GM06990 (cell line): ENCODE results near the gene POLR3G.
A peak's percentile ranks its signal among the peaks of the same experiment; 100 is the strongest.

Experiments used
- DNase-seq: peaks from one replicate; pipeline ENCODE4 v3.0.0-alpha.2; 2011; ENCODE audit not compliant: insufficient read length; ENCODE audit errors: extremely low read depth
- H3K27me3 ChIP-seq: replicated peaks from 2 replicates; pipeline ENCODE4 v1.6.0; 2011; ENCODE audit warnings: low read length; ENCODE audit not compliant: control insufficient read depth, insufficient read depth
- H3K36me3 ChIP-seq: 2 replicates; pipeline ENCODE4 v1.5.1; 2011; ENCODE audit warnings: low read length; ENCODE audit not compliant: control insufficient read depth, insufficient read depth
- H3K4me3 ChIP-seq: replicated peaks from 2 replicates; pipeline ENCODE4 v1.5.1; 2011; ENCODE audit warnings: low read depth, mild to moderate bottlenecking, control low read depth, low read length
- CTCF ChIP-seq: IDR thresholded peaks from 2 replicates; pipeline ENCODE4 v1.5.1; 2011; ENCODE audit warnings: low read length, control low read depth, mild to moderate bottlenecking, inconsistent platforms; ENCODE audit not compliant: insufficient read depth, poor library complexity, severe bottlenecking

POLR3G gene

GRCh38 chr5:90554358-90555006 is 79.8 kb downstream of the POLR3G start:
- no peak for DNase-seq
- H3K27me3 ChIP-seq = peaks cover 1% of the 10 kb centered on the region
- H3K4me3 ChIP-seq = no peak overlapping the region
- no peak for TF ChIP-seq CTCF
- H3K36me3 ChIP-seq = no peaks in the 10 kb centered on the region

GRCh38 chr5:90555666-90556065 is 81.0 kb downstream of the POLR3G start:
- Histone ChIP-seq H3K36me3 (no peaks in the 10 kb centered on the region), H3K4me3 (no peak overlapping the region), H3K27me3 (peaks cover 1% of the 10 kb centered on the region)
- TF ChIP-seq CTCF = no peak
- no peak for DNase-seq

- no peak for DNase-seq
- H3K4me3 ChIP-seq = no peak overlapping the region
- no peak for TF ChIP-seq CTCF
- no peaks in the 10 kb centered on the region for H3K36me3 ChIP-seq
- H3K27me3 ChIP-seq = peaks cover 1% of the 10 kb centered on the region
Observed at GRCh38 chr5:90557391-90557790, 82.7 kb downstream of the POLR3G start.

GRCh38 chr5:90557871-90558270 is 83.2 kb downstream of the POLR3G start:
- TF ChIP-seq CTCF = no peak
- Histone ChIP-seq H3K27me3 (peaks cover 1% of the 10 kb centered on the region), H3K4me3 (no peak overlapping the region), H3K36me3 (no peaks in the 10 kb centered on the region)
- DNase-seq = no peak

GRCh38 chr5:90558344-90559192 is 83.9 kb downstream of the POLR3G start, which contains the start of gene ADGRV1:
TSS of gene ADGRV1 (plus strand) at chr5:90558797. CDS start at chr5:90558896, 99 bp downstream.
- Histone ChIP-seq H3K27me3 (peaks cover 1% of the 10 kb centered on the region), H3K4me3 (peak within 1 kb of the TSS; percentile 26), H3K36me3 (no peaks in the 10 kb centered on the region)
- TF ChIP-seq CTCF = no peak
- DNase-seq = peak; percentile 21
